Gastrocnemius medialis (tissue), 4 donors: ENCODE data around the gene KATNB1. TPM values are rescaled to one million over a fixed set of nuclear protein-coding genes. Genes with fewer than 3 reads are reported as not detected.
A peak's percentile ranks its signal among the peaks of the same experiment; 100 is the strongest.

Experiments
- ATAC-seq, 2 donors: fragments of 150-250 bp; one replicate each; pipeline ENCODE4 v1.9.1; 2016
- DNase-seq, 2 donors: peaks; one replicate each; pipeline ENCODE4 v3.0.0-alpha.2; 2019
- H3K27ac ChIP-seq, 4 donors: fragments of 200-600 bp; sonication (generic); 1 replicate in 1 of 4; 2 replicates in 3 of 4; pipeline ENCODE4 v1.5.1; 2016 to 2018; ENCODE audit warnings: mild to moderate bottlenecking in 2 of 4, moderate library complexity in 1 of 4
- H3K27me3 ChIP-seq, 3 donors: fragments of 200-600 bp; sonication (generic) in 2 of 3; 1 replicate in 1 of 3; 2 replicates in 2 of 3; pipeline versions ENCODE4 v1.5.1 to v1.6.0; 2016 to 2019; ENCODE audit warnings: mild to moderate bottlenecking in 1 of 3, moderate library complexity in 1 of 3
- H3K36me3 ChIP-seq, 2 donors: fragments of 200-600 bp; sonication (generic) in 1 of 2; one replicate each; pipeline ENCODE4 v1.5.1; 2017 to 2018
- H3K4me1 ChIP-seq, 2 donors: fragments of 200-600 bp; sonication (generic) in 1 of 2; one replicate each; pipeline ENCODE4 v1.5.1; 2016 to 2017; ENCODE audit warnings: mild to moderate bottlenecking in 2 of 2
- H3K4me3 ChIP-seq, 4 donors: fragments of 200-600 bp; sonication (generic) in 3 of 4; 1 replicate in 1 of 4; 2 replicates in 3 of 4; pipeline ENCODE4 v1.5.1; 2016 to 2019; ENCODE audit warnings: mild to moderate bottlenecking in 2 of 4
- H3K9me3 ChIP-seq, 3 donors: fragments of 200-600 bp; sonication (generic) in 2 of 3; 1 replicate in 1 of 3; 2 replicates in 2 of 3; pipeline ENCODE4 v1.5.1; 2016 to 2019
- POLR2A ChIP-seq, 2 donors: fragments of 450-650 bp; IDR thresholded peaks; one replicate each; pipeline ENCODE4 v1.6.1; 2017; ENCODE audit warnings: antibody characterized with exemption in 2 of 2, mild to moderate bottlenecking in 2 of 2, moderate library complexity in 2 of 2
- in situ Hi-C, 4 donors: fragments of 200-750 bp; cut with MboI; loops; one replicate each; pipeline versions ENCODE4 v1.15.0 to v1.8.0; 2017; ENCODE audit warnings: low sequenced_read_pairs in 4 of 4
- intact Hi-C: fragments of 100-400 bp; cut with DNase I; formaldehyde crosslinking; loops from one replicate; pipeline ENCODE4 v1.15.1; 2023; ENCODE audit warnings: low total_unique reads
- total RNA-seq, 4 donors: library from RNA; depleted of rRNA; stranded (reverse); fragments of >200 nt; gene quantifications; one replicate each; pipeline versions ENCODE4 v1.1.0 to v1.2.3, GENCODE V29; 2016
- TF ChIP-seq, protein P1 (sequence below), 5 experiments: fragments of 450-650 bp in 3 of 5; fragments of 200-600 bp in 2 of 5; sonication (generic) in 2 of 5; IDR thresholded peaks in 4 of 5; conservative IDR thresholded peaks in 1 of 5; 1 replicate in 4 of 5; 2 replicates in 1 of 5; pipeline ENCODE4 v1.5.1; 2016 to 2019; ENCODE audit warnings: antibody characterized with exemption in 5 of 5, mild to moderate bottlenecking in 3 of 5, moderate library complexity in 3 of 5

The KATNB1 gene
- total RNA-seq, 4 donors from 2014 or later: 10.7 to 18.0 (median 14.2) TPM

DNA sequence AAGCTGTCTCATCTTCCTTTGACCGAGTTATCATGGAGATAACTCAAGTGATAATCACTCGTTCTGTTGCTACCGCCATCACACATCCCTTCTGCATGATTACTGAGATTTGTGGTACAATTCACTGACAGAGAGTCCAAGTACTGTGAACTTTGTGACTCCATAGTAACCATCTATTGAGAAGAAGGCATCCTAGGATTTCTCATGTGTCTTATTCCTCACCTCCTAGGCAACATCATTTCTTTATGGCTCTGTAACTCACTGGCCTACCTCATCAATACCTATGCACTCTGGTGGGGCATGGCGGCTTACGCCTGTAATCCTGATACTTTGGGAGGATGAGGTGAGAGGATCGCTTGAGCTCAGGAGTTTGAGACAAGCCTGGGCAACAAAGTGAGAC is 21.5 kb upstream of the KATNB1 start:
- in situ Hi-C loops: no loop called here
- H3K4me1 ChIP-seq: no peaks in the 10 kb centered on the region
- ATAC-seq: no peak
- TF ChIP-seq, protein P1, sequence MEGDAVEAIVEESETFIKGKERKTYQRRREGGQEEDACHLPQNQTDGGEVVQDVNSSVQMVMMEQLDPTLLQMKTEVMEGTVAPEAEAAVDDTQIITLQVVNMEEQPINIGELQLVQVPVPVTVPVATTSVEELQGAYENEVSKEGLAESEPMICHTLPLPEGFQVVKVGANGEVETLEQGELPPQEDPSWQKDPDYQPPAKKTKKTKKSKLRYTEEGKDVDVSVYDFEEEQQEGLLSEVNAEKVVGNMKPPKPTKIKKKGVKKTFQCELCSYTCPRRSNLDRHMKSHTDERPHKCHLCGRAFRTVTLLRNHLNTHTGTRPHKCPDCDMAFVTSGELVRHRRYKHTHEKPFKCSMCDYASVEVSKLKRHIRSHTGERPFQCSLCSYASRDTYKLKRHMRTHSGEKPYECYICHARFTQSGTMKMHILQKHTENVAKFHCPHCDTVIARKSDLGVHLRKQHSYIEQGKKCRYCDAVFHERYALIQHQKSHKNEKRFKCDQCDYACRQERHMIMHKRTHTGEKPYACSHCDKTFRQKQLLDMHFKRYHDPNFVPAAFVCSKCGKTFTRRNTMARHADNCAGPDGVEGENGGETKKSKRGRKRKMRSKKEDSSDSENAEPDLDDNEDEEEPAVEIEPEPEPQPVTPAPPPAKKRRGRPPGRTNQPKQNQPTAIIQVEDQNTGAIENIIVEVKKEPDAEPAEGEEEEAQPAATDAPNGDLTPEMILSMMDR (IDR thresholded peaks at IDR 0.05 in 4 of 5, conservative IDR thresholded peaks at IDR 0.05 in 1 of 5): no peak
- TF ChIP-seq POLR2A (IDR thresholded peaks at IDR 0.05): no peak
- intact Hi-C loops: no loop called here
- H3K9me3 ChIP-seq: no peaks in the 10 kb centered on the region
- no peaks in the 10 kb centered on the region for H3K36me3 ChIP-seq
- no peak overlapping the region for H3K4me3 ChIP-seq
- no peak overlapping the region for H3K27ac ChIP-seq
- no peak for DNase-seq
- no peaks in the 10 kb centered on the region for H3K27me3 ChIP-seq

DNA sequence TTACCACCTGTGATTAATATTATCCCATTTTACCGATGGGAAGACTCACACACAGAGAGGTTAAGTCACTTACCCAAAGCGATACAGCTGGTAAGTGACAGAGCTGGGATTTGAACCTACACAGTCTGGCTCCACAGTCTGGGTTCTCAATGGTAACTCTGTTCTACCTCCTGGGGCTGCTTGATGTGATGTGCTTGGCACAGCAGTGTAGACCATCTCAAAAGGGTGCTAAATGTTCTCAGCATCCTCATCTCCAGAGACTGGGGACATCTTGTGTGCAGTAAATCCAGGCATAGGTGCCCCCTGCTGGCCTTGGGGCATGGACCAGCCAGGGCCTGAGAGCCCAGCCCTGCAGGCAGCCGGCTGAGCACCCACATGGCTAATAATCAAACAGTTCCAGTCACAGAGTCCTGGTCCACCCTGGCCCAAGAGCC is 15.4 kb upstream of the KATNB1 start:
- ATAC-seq (no peak), DNase-seq (no peak)
- in situ Hi-C loops: no loop called here
- Histone ChIP-seq H3K9me3 (no peaks in the 10 kb centered on the region), H3K4me3 (no peak overlapping the region), H3K4me1 (no peaks in the 10 kb centered on the region), H3K27me3 (no peaks in the 10 kb centered on the region), H3K36me3 (no peaks in the 10 kb centered on the region), H3K27ac (no peak overlapping the region)
- TF ChIP-seq, protein P1 (IDR thresholded peaks at IDR 0.05 in 4 of 5, conservative IDR thresholded peaks at IDR 0.05 in 1 of 5): peak in 2 of 5 experiments; percentile 34 to 39
- no peak for TF ChIP-seq POLR2A (IDR thresholded peaks at IDR 0.05)
- intact Hi-C loops: loop anchor here (5.0 kb wide), 1 partner anchor 143 kb away; no protein-coding TSS in a partner anchor

DNA sequence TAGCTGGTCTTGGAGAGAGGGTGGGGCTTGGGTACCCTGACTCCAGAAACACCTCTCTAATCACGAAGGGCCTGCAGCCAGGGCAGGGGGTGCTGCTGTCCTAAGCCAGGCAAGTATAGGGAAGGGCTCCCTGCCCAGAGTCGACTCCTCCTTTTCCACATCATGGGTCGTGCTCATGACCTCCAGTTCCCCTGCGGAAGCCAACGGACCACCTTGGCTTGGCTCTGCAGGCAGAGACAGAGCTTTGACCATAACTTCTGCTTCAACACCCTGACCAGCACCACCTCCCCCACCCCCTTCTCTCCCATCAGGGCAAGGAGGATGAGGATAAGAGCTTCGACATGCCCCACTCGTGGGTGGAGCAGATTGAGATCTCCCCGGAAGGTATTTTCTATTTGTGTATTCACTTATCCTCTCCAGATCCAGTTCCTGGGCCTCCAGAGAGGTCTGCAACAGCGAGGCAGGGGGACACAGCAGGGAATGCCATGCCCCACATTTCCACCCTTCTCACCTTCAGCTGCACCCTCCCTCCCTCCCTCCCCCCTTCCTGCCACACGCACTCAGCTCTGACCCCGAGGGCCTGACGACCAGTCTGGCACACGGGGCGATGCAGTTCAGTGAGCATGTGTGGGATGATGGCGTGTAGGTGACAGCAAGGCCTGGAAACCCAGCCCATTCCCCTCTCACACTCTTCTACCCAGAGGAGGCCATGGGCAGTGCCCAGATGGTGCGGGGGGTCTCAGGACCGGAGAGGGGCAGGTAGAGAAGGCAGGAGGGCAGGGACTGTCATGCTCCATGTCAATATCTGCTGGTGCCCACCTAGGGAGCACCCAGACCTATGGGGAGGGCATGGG is 14.0 kb upstream of the KATNB1 start:
- Histone ChIP-seq H3K9me3 (no peaks in the 10 kb centered on the region), H3K27me3 (no peaks in the 10 kb centered on the region), H3K27ac (no peak overlapping the region), H3K4me1 (no peaks in the 10 kb centered on the region), H3K36me3 (no peaks in the 10 kb centered on the region), H3K4me3 (no peak overlapping the region)
- TF ChIP-seq POLR2A (IDR thresholded peaks at IDR 0.05): no peak
- TF ChIP-seq, protein P1 (IDR thresholded peaks at IDR 0.05 in 4 of 5, conservative IDR thresholded peaks at IDR 0.05 in 1 of 5): no peak
- in situ Hi-C loops (no loop called here), intact Hi-C loops (loop anchor here (5.0 kb wide), 1 partner anchor 144 kb away; no protein-coding TSS in a partner anchor)
- ATAC-seq (no peak), DNase-seq (no peak)

DNA sequence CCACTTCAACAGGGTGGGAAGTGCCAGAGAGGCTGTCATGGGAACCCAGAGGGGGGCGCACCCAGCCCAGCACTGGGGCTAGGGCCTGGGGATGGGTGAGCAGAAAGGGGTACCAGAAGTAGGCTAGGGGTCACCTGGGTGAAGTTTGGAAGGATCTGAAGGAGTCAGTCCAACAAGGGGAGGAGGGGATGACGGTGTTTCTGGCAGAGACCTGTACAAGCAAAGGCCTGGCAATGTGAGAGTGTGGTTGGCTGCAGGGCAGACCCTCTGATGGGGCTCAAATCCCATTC is 13.4 kb upstream of the KATNB1 start:
- intact Hi-C loops: loop anchor here (5.0 kb wide), 1 partner anchor 145 kb away; no protein-coding TSS in a partner anchor

More for the DNA sequence above, 13.4 kb upstream of the KATNB1 start:
- Histone ChIP-seq H3K4me3 (no peak overlapping the region), H3K36me3 (no peaks in the 10 kb centered on the region), H3K27ac (no peak overlapping the region), H3K27me3 (no peaks in the 10 kb centered on the region), H3K4me1 (no peaks in the 10 kb centered on the region), H3K9me3 (no peaks in the 10 kb centered on the region)
- ATAC-seq: no peak
- in situ Hi-C loops: no loop called here
- no peak for DNase-seq
- TF ChIP-seq POLR2A (IDR thresholded peaks at IDR 0.05): no peak
- TF ChIP-seq, protein P1 (IDR thresholded peaks at IDR 0.05 in 4 of 5, conservative IDR thresholded peaks at IDR 0.05 in 1 of 5): no peak
